Osteocyte (in vitro differentiated cells): ENCODE measurements around the gene ELAVL3. TPM values are rescaled to one million over a fixed set of nuclear protein-coding genes. Genes with fewer than 3 reads are reported as not detected.

ENCODE experiments used
- DNase-seq: peaks from one replicate; pipeline ENCODE4 v3.0.0; 2021; ENCODE audit warnings: mixed read lengths; ENCODE audit not compliant: unreplicated experiment; ENCODE audit errors: extremely low spot score
- H3K27ac Mint-ChIP-seq: one replicate; pipeline ENCODE4 v1.8.0; 2021; ENCODE audit warnings: mild to moderate bottlenecking, mixed read lengths; ENCODE audit not compliant: unreplicated experiment
- H3K27me3 Mint-ChIP-seq: one replicate; pipeline ENCODE4 v1.8.0; 2021; ENCODE audit warnings: mixed read lengths; ENCODE audit not compliant: unreplicated experiment
- H3K36me3 Mint-ChIP-seq: one replicate; pipeline ENCODE4 v1.8.0; 2021; ENCODE audit warnings: mixed read lengths; ENCODE audit not compliant: unreplicated experiment
- H3K4me1 Mint-ChIP-seq: one replicate; pipeline ENCODE4 v1.8.0; 2021; ENCODE audit warnings: mixed read lengths; ENCODE audit not compliant: unreplicated experiment
- H3K4me3 Mint-ChIP-seq: one replicate; pipeline ENCODE4 v1.8.0; 2021; ENCODE audit warnings: mild to moderate bottlenecking, moderate library complexity, mixed read lengths; ENCODE audit not compliant: unreplicated experiment
- H3K9me3 Mint-ChIP-seq: one replicate; pipeline ENCODE4 v1.8.0; 2021; ENCODE audit warnings: mixed read lengths; ENCODE audit not compliant: unreplicated experiment
- long read RNA-seq: library from polyadenylated mRNA; unstranded; transcript quantifications from one replicate; pipeline ENCODE4 v2.0.0, GENCODE V29; 2021
- total RNA-seq: library from RNA; stranded (reverse); gene quantifications from 2 replicates; pipeline ENCODE4 v1.2.1, GENCODE V29; 2021
- TF ChIP-seq, protein P1 (sequence below): fragments of 200-600 bp; sonication (generic); IDR thresholded peaks from 2 replicates; pipeline ENCODE4 v1.5.0; 2021; ENCODE audit warnings: antibody characterized with exemption, mild to moderate bottlenecking, moderate library complexity

Gene ELAVL3
- total RNA-seq: not detected in 2 replicates
- long read RNA-seq, partial matches to known transcripts: 0 of 1 reads
- long read RNA-seq, other reads (novel, unspliced or antisense): 1 of 1 reads

DNA sequence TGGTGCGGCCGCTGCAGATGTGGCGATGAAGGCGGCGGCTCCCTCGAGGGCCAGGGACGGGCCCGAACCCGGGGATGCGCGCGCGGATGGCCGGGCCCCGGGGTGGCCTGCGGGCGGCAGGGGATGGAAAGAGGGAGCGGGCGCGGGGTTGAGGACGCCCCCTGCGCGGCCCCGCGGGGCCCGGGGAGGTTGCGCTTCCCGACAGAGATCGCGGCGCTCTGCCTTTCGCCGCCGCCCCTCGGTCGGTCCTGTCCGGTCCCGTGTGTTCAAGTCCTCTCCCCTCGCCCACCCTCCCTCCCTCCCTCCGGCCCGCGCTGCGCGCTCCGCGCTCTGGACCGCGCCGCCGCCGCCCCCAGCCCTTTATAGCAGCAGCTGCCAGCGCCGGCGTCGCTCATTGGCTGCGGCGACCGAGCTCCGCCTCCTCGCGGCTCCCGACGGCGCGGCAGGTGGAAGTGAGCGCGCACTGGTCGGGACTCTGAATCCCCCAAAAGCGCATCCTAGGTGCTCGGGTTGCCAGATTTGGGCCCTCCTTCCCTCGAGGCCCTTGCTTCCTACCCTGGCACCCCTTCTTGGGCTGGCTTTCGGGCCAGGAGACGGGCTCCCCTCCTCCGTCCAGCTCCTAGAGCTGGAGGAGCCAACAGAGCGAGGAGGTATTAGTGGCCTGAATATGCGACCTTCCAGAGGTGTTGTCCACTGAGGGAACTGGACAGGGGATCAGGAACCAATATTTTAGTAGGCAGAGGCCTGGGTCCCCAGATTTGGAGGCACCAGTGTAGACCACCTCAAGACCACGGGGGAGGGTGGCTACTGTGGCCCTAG lies at the start of gene ELAVL3:
Gene ELAVL3, minus strand, starts transcription at position 332 of the 819 bp plus-strand sequence. CDS start 438 bp downstream, outside the sequence.
- Mint-ChIP-seq H3K4me3 (peak within 1 kb of the TSS; percentile 65), H3K36me3 (no peaks in the 10 kb centered on the region)

DNA sequence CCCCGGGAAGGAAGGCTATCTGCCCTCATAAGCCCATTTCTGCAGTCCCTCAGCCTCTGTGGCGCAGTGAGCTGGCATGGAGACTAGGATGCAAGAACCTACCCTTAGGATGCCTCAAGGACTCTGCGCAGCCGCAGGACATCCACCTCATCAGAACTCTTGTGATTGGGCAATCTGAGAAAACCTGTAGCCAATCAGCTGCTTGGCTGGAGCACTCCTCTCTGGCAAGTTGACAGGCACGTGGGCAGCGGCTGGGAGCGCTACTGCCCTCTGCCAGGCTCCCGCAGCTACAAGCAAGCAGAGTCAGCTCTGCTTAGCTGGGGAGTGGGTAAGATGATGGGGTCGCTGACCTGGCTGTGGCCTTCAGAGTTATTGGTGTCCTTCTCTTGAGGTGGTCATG lies 49.6 kb upstream of the ELAVL3 start:
- no peak for DNase-seq
- Mint-ChIP-seq H3K27me3 (no peaks in the 10 kb centered on the region), H3K4me1 (peaks cover 17% of the 10 kb centered on the region), H3K4me3 (no peak overlapping the region), H3K36me3 (no peaks in the 10 kb centered on the region), H3K9me3 (no peaks in the 10 kb centered on the region), H3K27ac (no peak overlapping the region)
- TF ChIP-seq, protein P1, sequence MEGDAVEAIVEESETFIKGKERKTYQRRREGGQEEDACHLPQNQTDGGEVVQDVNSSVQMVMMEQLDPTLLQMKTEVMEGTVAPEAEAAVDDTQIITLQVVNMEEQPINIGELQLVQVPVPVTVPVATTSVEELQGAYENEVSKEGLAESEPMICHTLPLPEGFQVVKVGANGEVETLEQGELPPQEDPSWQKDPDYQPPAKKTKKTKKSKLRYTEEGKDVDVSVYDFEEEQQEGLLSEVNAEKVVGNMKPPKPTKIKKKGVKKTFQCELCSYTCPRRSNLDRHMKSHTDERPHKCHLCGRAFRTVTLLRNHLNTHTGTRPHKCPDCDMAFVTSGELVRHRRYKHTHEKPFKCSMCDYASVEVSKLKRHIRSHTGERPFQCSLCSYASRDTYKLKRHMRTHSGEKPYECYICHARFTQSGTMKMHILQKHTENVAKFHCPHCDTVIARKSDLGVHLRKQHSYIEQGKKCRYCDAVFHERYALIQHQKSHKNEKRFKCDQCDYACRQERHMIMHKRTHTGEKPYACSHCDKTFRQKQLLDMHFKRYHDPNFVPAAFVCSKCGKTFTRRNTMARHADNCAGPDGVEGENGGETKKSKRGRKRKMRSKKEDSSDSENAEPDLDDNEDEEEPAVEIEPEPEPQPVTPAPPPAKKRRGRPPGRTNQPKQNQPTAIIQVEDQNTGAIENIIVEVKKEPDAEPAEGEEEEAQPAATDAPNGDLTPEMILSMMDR: peak; percentile 9

More for the DNA sequence above, at the start of gene ELAVL3:
- DNase-seq: no peak
- H3K9me3 Mint-ChIP-seq: no peaks in the 10 kb centered on the region
- TF ChIP-seq, protein P1: no peak
- peaks cover 30% of the 10 kb centered on the region for H3K27me3 Mint-ChIP-seq
- H3K4me1 Mint-ChIP-seq: peaks cover 16% of the 10 kb centered on the region
- no peak within 1 kb of the TSS for H3K27ac Mint-ChIP-seq

DNA sequence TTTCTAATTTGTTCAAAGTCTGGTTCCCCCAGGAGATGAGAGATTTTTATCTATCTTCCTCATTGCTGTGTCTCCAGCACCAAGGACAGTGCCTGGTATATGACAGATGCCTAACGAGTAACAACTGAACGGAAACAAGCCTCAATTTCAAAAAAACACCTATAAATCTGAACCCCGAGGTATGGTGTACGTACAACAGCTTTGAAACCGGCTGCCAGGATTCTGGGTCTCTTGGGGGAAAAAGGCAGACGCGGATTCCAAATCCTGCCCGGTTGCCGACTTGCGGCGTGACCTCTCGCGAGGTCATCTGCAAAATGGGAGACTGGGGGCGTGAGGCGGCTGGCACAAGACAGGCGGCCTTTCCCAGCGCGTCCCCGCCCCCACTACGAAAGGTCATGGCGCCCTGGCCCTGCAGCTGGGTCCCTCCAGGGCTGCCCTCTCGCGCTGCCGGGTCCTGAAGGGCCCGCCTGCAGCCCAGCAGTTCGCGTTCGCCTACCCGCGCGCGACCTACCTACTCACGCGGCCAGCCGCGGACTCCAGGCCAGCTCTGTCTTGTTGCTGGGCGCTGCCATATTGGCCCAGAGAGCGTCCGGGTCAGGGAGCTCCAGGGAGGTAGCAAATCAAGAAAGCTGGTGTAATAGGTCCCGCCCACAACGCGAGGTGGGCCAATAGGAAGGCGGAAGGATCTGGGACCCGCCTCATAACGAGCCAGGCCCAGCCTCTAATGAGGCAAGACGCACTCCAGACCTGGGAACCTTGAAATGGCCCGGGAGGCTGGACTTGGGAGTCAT lies 47.9 kb upstream of the ELAVL3 start, which contains the start of gene ECSIT:
Gene ECSIT, minus strand, starts transcription at position 584 of the 791 bp plus-strand sequence. CDS start 9,964 bp downstream, outside the sequence.
- no peaks in the 10 kb centered on the region for H3K27me3 Mint-ChIP-seq
- TF ChIP-seq, protein P1: no peak
- peak within 1 kb of the TSS; percentile 96 for H3K27ac Mint-ChIP-seq
- peaks cover 16% of the 10 kb centered on the region for H3K4me1 Mint-ChIP-seq
- peak; percentile 97 for DNase-seq
- no peaks in the 10 kb centered on the region for H3K36me3 Mint-ChIP-seq
- peak within 1 kb of the TSS; percentile 98 for H3K4me3 Mint-ChIP-seq
- H3K9me3 Mint-ChIP-seq: no peaks in the 10 kb centered on the region

DNA sequence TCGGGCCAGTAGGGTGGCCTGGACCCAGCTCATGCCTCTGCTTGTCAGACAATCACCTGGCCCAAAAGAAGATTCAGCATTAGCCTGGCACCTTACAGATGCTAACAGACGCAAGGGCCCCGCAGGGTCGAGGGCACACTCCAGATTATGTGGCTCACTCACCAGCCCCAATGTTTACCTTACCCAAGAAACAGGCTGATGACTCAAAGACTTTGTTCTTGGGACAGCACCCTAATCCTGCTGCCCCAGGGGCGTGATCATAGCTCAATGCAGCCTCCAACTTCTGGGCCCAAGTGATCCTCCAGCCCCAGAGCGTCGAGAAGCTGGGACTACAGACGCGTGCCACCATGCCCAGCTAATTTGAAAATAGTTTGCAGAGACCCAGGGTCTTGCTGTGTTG lies 38.3 kb upstream of the ELAVL3 start:
- Mint-ChIP-seq H3K27me3 (no peaks in the 10 kb centered on the region), H3K4me3 (no peak overlapping the region), H3K9me3 (no peaks in the 10 kb centered on the region), H3K36me3 (no peaks in the 10 kb centered on the region), H3K4me1 (no peaks in the 10 kb centered on the region), H3K27ac (no peak overlapping the region)
- TF ChIP-seq, protein P1: no peak
- no peak for DNase-seq
